MM.1S (cell line): ENCODE data around the gene PHF11.

Experiments used
- CTCF ChIP-seq: fragments of 300-600 bp; sonication (generic); IDR thresholded peaks from 2 replicates; pipeline ENCODE4 v1.5.1; 2016; ENCODE audit warnings: antibody characterized with exemption, low read length, mixed read lengths
- EZH2 ChIP-seq: fragments of 300-600 bp; sonication (generic); optimal IDR thresholded peaks from 2 replicates; pipeline ENCODE3; 2017; ENCODE audit warnings: low read depth, mild to moderate bottlenecking, antibody characterized with exemption, low read length, mixed read lengths

DNA sequence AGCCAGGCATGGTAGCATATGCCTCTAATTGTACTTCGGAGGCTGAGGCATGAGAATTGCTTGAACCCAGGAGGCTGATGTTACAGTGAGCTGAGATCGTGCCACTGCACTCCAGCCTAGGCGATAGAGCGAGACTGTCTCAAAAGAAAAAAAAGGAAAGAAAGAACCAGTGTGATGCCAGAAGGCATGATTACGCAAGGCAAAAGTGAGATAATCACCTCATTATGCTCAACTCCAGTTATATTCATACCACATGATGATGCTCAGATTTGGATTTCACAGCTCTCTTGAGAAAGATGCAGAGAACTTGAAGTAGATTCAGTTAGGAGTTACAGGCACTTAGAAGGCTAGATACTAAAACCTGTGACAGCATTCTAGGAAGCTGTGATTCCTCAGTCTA lies 67.8 kb downstream of the PHF11 start:
- TF ChIP-seq EZH2 (no peak), CTCF (no peak)
